ENCODE data around the gene OXNAD1. TPM values are rescaled to one million over a fixed set of nuclear protein-coding genes. Genes with fewer than 3 reads are reported as not detected.

Gene OXNAD1
- total and polyA plus RNA-seq, 10 of the 15 experiments (the other 5 are each of a cell fraction or from before 2014, with no cell fraction given) = 5.6 to 27.8 (median 16.2) TPM

GRCh38 chr3:16300881-16301359 lies 35.9 kb downstream of the OXNAD1 start:
- Histone ChIP-seq H3K4me1 (ENCODE audit: control insufficient read depth, insufficient read depth, low read length) (peaks cover 20% of the 10 kb centered on the region), H3K9ac (ENCODE audit: control insufficient read depth, insufficient read depth, low read length) (no peak overlapping the region), H3K4me2 (ENCODE audit: control insufficient read depth, insufficient read depth) (peak overlapping the region; percentile 26), H3K79me2 (ENCODE audit: control insufficient read depth, insufficient read depth, low read length) (no peaks in the 10 kb centered on the region), H4K20me1 (ENCODE audit: control insufficient read depth, insufficient read depth) (no peaks in the 10 kb centered on the region), H2AFZ (ENCODE audit: control insufficient read depth, low read depth, low read length) (no peak overlapping the region), H3K36me3 (ENCODE audit: control insufficient read depth in 2 of 2, insufficient read depth in 2 of 2, low read length in 1 of 2) (peaks cover 4 to 5% of the 10 kb centered on the region in 2 experiments; a peak in 3 of 4 replicates), H3K27me3 (replicated peaks in 1 of 2; ENCODE audit: control insufficient read depth in 2 of 2, insufficient read depth in 2 of 2, low read length in 1 of 2) (no peaks in the 10 kb centered on the region), H3K27ac (ENCODE audit: control insufficient read depth, insufficient read depth) (peak overlapping the region; percentile 33), H3K4me3 (no peak overlapping the region), H3K9me3 (replicated peaks; ENCODE audit: control insufficient read depth, insufficient read depth, low read length) (no peaks in the 10 kb centered on the region; the same call in 2 of the 3 replicates)
- peak; percentile 75 for ATAC-seq
- intact Hi-C loops (cut with micrococcal nuclease; ENCODE audit: unreplicated experiment) = no loop called here
- ChIA-PET POLR2A (interaction anchor here (0.6 to 1.5 kb wide), 5 partner anchors 11 to 249 kb away, joined by 3 to 7 read pairs (median 3); partner anchors contain the start of genes DPH3 and OXNAD1), RAD21 (ENCODE audit: unreplicated experiment) (interaction anchor here (0.7 to 3.3 kb wide), 8 partner anchors 10 to 220 kb away, joined by 3 to 26 read pairs (median 6); no protein-coding TSS in a partner anchor), SMC1A (ENCODE audit: uncharacterized antibody, unreplicated experiment) (interaction anchor here (0.7 to 3.1 kb wide), 18 partner anchors 9 to 249 kb away, joined by 3 to 19 read pairs (median 4); no protein-coding TSS in a partner anchor), CTCF (interaction anchor here (0.7 to 6.3 kb wide), 9 partner anchors 10 to 251 kb away, joined by 3 to 45 read pairs (median 3); no protein-coding TSS in a partner anchor)
- WGBS (ENCODE audit: insufficient coverage, insufficient replicate concordance, low lambda C conversion rate, missing lambda C conversion rate) = 46% methylated on average over 2 of the region's 2 CpGs
- BruUV-seq (replicated peaks) = no TSS peak
- in situ Hi-C loops (cut with MboI) = no loop called here
- peak; percentile 48 for DNase-seq (ENCODE audit: low read depth, low spot score)
- FAIRE-seq = no peak
- peak in 1 of 2 experiments; percentile 41; a peak in 1 of 4 replicates for TF ChIP-seq IKZF2 (IDR thresholded peaks at IDR 0.05)
- TF ChIP-seq RUNX3 (IDR thresholded peaks at IDR 0.05; ENCODE audit: low read length) = peak; percentile 17; the same call in 1 of the 2 replicates
- TF ChIP-seq SREBF1 (IDR thresholded peaks at IDR 0.05; ENCODE audit: low read length) = no peak
- TF ChIP-seq ZNF687 (IDR thresholded peaks at IDR 0.05) = no peak
- TF ChIP-seq POLR2AphosphoS5 (IDR thresholded peaks at IDR 0.05; ENCODE audit: low read length) = peak; percentile 56; the same call in 1 of the 2 replicates
- TF ChIP-seq, protein P1, sequence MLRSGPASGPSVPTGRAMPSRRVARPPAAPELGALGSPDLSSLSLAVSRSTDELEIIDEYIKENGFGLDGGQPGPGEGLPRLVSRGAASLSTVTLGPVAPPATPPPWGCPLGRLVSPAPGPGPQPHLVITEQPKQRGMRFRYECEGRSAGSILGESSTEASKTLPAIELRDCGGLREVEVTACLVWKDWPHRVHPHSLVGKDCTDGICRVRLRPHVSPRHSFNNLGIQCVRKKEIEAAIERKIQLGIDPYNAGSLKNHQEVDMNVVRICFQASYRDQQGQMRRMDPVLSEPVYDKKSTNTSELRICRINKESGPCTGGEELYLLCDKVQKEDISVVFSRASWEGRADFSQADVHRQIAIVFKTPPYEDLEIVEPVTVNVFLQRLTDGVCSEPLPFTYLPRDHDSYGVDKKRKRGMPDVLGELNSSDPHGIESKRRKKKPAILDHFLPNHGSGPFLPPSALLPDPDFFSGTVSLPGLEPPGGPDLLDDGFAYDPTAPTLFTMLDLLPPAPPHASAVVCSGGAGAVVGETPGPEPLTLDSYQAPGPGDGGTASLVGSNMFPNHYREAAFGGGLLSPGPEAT (IDR thresholded peaks at IDR 0.05; ENCODE audit: low read depth) = 0 out of 2 replicates have a peak, but pooled peaks have one; percentile 12
- TF ChIP-seq, protein P2, sequence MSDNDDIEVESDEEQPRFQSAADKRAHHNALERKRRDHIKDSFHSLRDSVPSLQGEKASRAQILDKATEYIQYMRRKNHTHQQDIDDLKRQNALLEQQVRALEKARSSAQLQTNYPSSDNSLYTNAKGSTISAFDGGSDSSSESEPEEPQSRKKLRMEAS (IDR thresholded peaks at IDR 0.05; ENCODE audit: low read depth, low read length) = no peak
- TF ChIP-seq ZNF24 (IDR thresholded peaks at IDR 0.05) = no peak
- no peak for TF ChIP-seq BRCA1 (IDR thresholded peaks at IDR 0.05; ENCODE audit: low read depth, low read length)
- no peak for TF ChIP-seq ETV6 (conservative IDR thresholded peaks at IDR 0.05 in 1 of 2, IDR thresholded peaks at IDR 0.05 in 1 of 2; ENCODE audit: borderline replicate concordance in 1 of 2, low read depth in 1 of 2)
- no peak for TF ChIP-seq ZNF384 (IDR thresholded peaks at IDR 0.05; ENCODE audit: borderline replicate concordance, low read depth, low read length)
- TF ChIP-seq ZBED1 (IDR thresholded peaks at IDR 0.05; ENCODE audit: borderline replicate concordance) = no peak
- TF ChIP-seq SMARCA5 (IDR thresholded peaks at IDR 0.05) = no peak
- no peak for TF ChIP-seq CREB1 (IDR thresholded peaks at IDR 0.05; ENCODE audit: low read depth)
- TF ChIP-seq SPI1 (IDR thresholded peaks at IDR 0.05; ENCODE audit: borderline replicate concordance, insufficient read depth, low read depth, low read length) = peak; percentile 35; the same call in 1 of the 2 replicates
- TF ChIP-seq RAD51 (IDR thresholded peaks at IDR 0.05) = no peak
- no peak for TF ChIP-seq YBX1 (IDR thresholded peaks at IDR 0.05)
- no peak; the same call in 1 of the 2 replicates for TF ChIP-seq POLR2AphosphoS2 (IDR thresholded peaks at IDR 0.05; ENCODE audit: low read depth, low read length)
- TF ChIP-seq FOS (IDR thresholded peaks at IDR 0.05; ENCODE audit: borderline replicate concordance, extremely low read depth, insufficient read length) = no peak
- no peak for TF ChIP-seq SREBF2 (IDR thresholded peaks at IDR 0.05; ENCODE audit: low read length)
